Measurements from ENCODE around the gene RNF213.

The RNF213 gene

GRCh38 chr17:80223142-80223815 lies 37.4 kb upstream of the RNF213 start:
- Histone ChIP-seq H3K9me3 (ENCODE audit: insufficient read depth, low read length) (no peaks in the 10 kb centered on the region), H3K27ac (ENCODE audit: low read depth, low read length) (no peak overlapping the region), H3F3A (ENCODE audit: insufficient read depth) (no peaks in the 10 kb centered on the region), H3K9me2 (replicated peaks; ENCODE audit: insufficient read depth, low read length) (no peaks in the 10 kb centered on the region), H3K9ac (ENCODE audit: low read length) (no peak overlapping the region), H4K20me1 (ENCODE audit: low read depth, low read length) (no peaks in the 10 kb centered on the region), H3K4me3 (ENCODE audit: insufficient read depth, low read length, poor library complexity, severe bottlenecking) (no peak overlapping the region), H3K27me3 (ENCODE audit: low read length) (no peaks in the 10 kb centered on the region), H2AFZ (ENCODE audit: low read depth, low read length, severe bottlenecking) (no peak overlapping the region), H3K4me2 (ENCODE audit: low read depth, low read length, poor library complexity, severe bottlenecking) (no peak overlapping the region), H3K79me2 (ENCODE audit: insufficient read depth, low read length) (no peaks in the 10 kb centered on the region), H3K36me3 (ENCODE audit: low read length) (no peaks in the 10 kb centered on the region)
- TF ChIP-seq, protein P1, sequence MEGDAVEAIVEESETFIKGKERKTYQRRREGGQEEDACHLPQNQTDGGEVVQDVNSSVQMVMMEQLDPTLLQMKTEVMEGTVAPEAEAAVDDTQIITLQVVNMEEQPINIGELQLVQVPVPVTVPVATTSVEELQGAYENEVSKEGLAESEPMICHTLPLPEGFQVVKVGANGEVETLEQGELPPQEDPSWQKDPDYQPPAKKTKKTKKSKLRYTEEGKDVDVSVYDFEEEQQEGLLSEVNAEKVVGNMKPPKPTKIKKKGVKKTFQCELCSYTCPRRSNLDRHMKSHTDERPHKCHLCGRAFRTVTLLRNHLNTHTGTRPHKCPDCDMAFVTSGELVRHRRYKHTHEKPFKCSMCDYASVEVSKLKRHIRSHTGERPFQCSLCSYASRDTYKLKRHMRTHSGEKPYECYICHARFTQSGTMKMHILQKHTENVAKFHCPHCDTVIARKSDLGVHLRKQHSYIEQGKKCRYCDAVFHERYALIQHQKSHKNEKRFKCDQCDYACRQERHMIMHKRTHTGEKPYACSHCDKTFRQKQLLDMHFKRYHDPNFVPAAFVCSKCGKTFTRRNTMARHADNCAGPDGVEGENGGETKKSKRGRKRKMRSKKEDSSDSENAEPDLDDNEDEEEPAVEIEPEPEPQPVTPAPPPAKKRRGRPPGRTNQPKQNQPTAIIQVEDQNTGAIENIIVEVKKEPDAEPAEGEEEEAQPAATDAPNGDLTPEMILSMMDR (IDR thresholded peaks at IDR 0.05; ENCODE audit: insufficient read depth, low read length, poor library complexity, severe bottlenecking) = no peak

DNA sequence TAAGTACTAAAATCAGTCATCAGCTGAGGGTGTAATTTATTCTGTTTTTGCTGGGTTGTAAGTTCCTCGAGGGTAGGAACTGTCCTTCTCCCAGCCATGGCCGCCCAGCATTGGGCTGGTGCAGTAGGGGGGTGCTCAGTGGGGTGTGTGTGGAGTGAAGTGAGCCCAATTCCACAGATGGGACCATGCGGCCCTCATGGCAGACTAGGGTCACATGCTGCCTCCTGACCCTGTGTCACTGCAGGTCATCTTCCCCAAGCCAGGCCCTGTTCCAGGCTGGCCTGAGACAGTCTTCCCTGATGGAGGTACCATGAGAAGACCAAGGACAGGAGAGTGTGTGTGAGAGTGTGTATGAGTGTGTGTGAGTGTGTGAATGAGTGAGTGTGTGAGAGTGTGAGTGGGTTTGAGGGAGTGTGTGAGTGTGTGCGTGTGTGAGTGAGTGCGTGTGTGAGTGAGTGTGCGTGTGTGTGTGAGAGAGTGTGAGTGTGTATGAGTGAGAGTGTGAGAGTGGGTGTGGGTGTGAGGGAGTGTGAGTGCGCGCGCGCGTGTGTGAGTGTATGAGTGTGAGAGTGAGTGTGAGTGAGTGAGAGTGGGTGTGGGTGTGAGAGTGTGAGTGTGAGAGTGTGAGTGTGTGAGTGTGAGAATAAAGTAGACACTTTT lies 36.7 kb upstream of the RNF213 start:
- H3K4me2 ChIP-seq (ENCODE audit: low read depth, low read length, poor library complexity, severe bottlenecking) = no peak overlapping the region

GRCh38 chr17:80224683-80225082 lies 36.0 kb upstream of the RNF213 start:
- H3K4me3 ChIP-seq (ENCODE audit: insufficient read depth, low read length, poor library complexity, severe bottlenecking) = no peak overlapping the region
- no peaks in the 10 kb centered on the region for H3K79me2 ChIP-seq (ENCODE audit: insufficient read depth, low read length)
- H3K9me2 ChIP-seq (replicated peaks; ENCODE audit: insufficient read depth, low read length) = no peaks in the 10 kb centered on the region
- no peaks in the 10 kb centered on the region for H3K36me3 ChIP-seq (ENCODE audit: low read length)
- H4K20me1 ChIP-seq (ENCODE audit: low read depth, low read length) = no peaks in the 10 kb centered on the region
- no peak overlapping the region for H3K27ac ChIP-seq (ENCODE audit: low read depth, low read length)
- no peak overlapping the region for H3K9ac ChIP-seq (ENCODE audit: low read length)
- TF ChIP-seq EZH2phosphoT487 (conservative IDR thresholded peaks at IDR 0.05; ENCODE audit: low read length) = no peak
- TF ChIP-seq, protein P1 (IDR thresholded peaks at IDR 0.05; ENCODE audit: insufficient read depth, low read length, poor library complexity, severe bottlenecking) = no peak
- no peak overlapping the region for H3K4me2 ChIP-seq (ENCODE audit: low read depth, low read length, poor library complexity, severe bottlenecking)
- no peaks in the 10 kb centered on the region for H3K9me3 ChIP-seq (ENCODE audit: insufficient read depth, low read length)
- H3K27me3 ChIP-seq (ENCODE audit: low read length) = no peaks in the 10 kb centered on the region
- no peaks in the 10 kb centered on the region for H3F3A ChIP-seq (ENCODE audit: insufficient read depth)
- no peak overlapping the region for H2AFZ ChIP-seq (ENCODE audit: low read depth, low read length, severe bottlenecking)

More for the DNA sequence above, 36.7 kb upstream of the RNF213 start:
- H3K9me3 ChIP-seq (ENCODE audit: insufficient read depth, low read length) = no peaks in the 10 kb centered on the region
- H3K9ac ChIP-seq (ENCODE audit: low read length) = no peak overlapping the region
- H3K27me3 ChIP-seq (ENCODE audit: low read length) = no peaks in the 10 kb centered on the region
- H3K79me2 ChIP-seq (ENCODE audit: insufficient read depth, low read length) = no peaks in the 10 kb centered on the region
- no peaks in the 10 kb centered on the region for H3K36me3 ChIP-seq (ENCODE audit: low read length)
- H3K27ac ChIP-seq (ENCODE audit: low read depth, low read length) = no peak overlapping the region
- H2AFZ ChIP-seq (ENCODE audit: low read depth, low read length, severe bottlenecking) = no peak overlapping the region
- H3K9me2 ChIP-seq (replicated peaks; ENCODE audit: insufficient read depth, low read length) = no peaks in the 10 kb centered on the region
- TF ChIP-seq, protein P1 (IDR thresholded peaks at IDR 0.05; ENCODE audit: insufficient read depth, low read length, poor library complexity, severe bottlenecking) = no peak
- no peak for TF ChIP-seq EZH2phosphoT487 (conservative IDR thresholded peaks at IDR 0.05; ENCODE audit: low read length)
- H3F3A ChIP-seq (ENCODE audit: insufficient read depth) = no peaks in the 10 kb centered on the region
- no peak overlapping the region for H3K4me3 ChIP-seq (ENCODE audit: insufficient read depth, low read length, poor library complexity, severe bottlenecking)
- no peaks in the 10 kb centered on the region for H4K20me1 ChIP-seq (ENCODE audit: low read depth, low read length)

All from SU-DHL-6 (cell line).